Measurements from ENCODE around the gene ACTA1.

DNA sequence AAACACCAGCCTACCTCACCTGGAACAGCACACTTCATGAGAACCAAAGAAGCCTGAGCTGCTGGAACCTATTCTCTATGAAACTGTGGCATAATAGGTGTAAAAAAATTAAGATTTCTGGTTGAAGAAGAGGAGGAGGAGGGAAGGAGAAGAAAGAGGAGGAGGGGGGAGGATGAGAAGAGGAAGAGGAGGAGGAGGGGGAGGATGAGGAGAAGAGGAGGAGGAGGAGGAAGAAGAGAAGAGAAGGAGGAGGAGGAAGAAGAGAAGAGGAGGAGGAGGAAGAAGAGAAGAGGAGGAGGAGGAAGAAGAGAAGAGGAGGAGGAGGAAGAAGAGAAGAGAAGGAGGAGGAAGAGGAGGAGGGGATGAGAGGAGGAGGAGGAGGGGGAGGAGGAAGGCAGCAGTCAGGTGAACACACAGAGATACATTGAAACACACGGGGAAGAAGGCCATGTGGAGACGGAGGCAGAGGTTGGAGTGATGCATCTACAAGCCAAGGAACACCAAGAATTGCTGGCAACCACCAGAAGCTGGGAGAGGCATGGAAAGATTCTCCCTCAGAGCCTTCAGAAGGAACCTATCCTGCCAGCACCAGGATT lies 8.2 kb downstream of the ACTA1 start:
- no peak for TF ChIP-seq CTCF (IDR thresholded peaks at IDR 0.05; ENCODE audit: extremely low read depth in 1 of 2, insufficient read depth in 1 of 2, low read depth in 1 of 2, low read length in 2 of 2)
- TF ChIP-seq POLR2AphosphoS5 (IDR thresholded peaks at IDR 0.05; ENCODE audit: insufficient read depth, low read depth, low read length), result no peak
- no peak for TF ChIP-seq POLR2A (IDR thresholded peaks at IDR 0.05; ENCODE audit: low read depth, low read length)
- TF ChIP-seq MYC (IDR thresholded peaks at IDR 0.05; ENCODE audit: low read depth, low read length), result no peak
